Measurements from ENCODE around the gene LTBP1. TPM values are rescaled to one million over a fixed set of nuclear protein-coding genes. Genes with fewer than 3 reads are reported as not detected.

The LTBP1 gene
- total RNA-seq, 1 experiment from 2014 or later: 28.5 TPM

- Histone ChIP-seq H2BK5ac (ENCODE audit: insufficient read length, low read length) (no peak overlapping the region), H4K91ac (ENCODE audit: insufficient read length, low read depth, low read length) (no peak overlapping the region), H4K8ac (replicated peaks; ENCODE audit: insufficient read length, low read depth, low read length) (no peak overlapping the region), H4K5ac (ENCODE audit: insufficient read length, low read depth, low read length) (no peak overlapping the region), H4K20me1 (ENCODE audit: control insufficient read depth, insufficient read depth, insufficient read length) (no peaks in the 10 kb centered on the region), H3K14ac (ENCODE audit: insufficient read depth, low read length) (no peak overlapping the region), H3K4me1 (ENCODE audit: insufficient read depth, low read length) (no peaks in the 10 kb centered on the region), H3K27ac (ENCODE audit: insufficient read length, low read depth, low read length) (no peak overlapping the region), H3K4me2 (ENCODE audit: insufficient read depth, insufficient read length, low read length) (no peak overlapping the region), H2BK20ac (ENCODE audit: low read depth, low read length, poor library complexity, severe bottlenecking) (no peak overlapping the region), H3K79me2 (ENCODE audit: insufficient read depth, low read length) (no peaks in the 10 kb centered on the region), H3K56ac (ENCODE audit: insufficient read length, low read depth, low read length) (no peak overlapping the region), H3K18ac (ENCODE audit: insufficient read length, low read depth, low read length) (no peak overlapping the region), H3K9me3 (ENCODE audit: control insufficient read depth, low read depth, low read length) (no peaks in the 10 kb centered on the region), H2AK5ac (ENCODE audit: insufficient read length, low read length) (no peak overlapping the region), H2AFZ (ENCODE audit: low read length) (no peak overlapping the region), H3K79me1 (ENCODE audit: insufficient read depth, low read depth, low read length, poor library complexity, severe bottlenecking) (no peaks in the 10 kb centered on the region), H3K23ac (ENCODE audit: insufficient read length, low read depth, low read length) (no peak overlapping the region), H3K9ac (ENCODE audit: extremely low read depth, insufficient read length, low read length) (no peak overlapping the region), H3T11ph (ENCODE audit: low read length) (no peak overlapping the region), H3K4ac (ENCODE audit: low read depth, low read length) (no peak overlapping the region), H3K23me2 (ENCODE audit: insufficient read length, low read depth, low read length, poor library complexity, severe bottlenecking) (no peaks in the 10 kb centered on the region), H2BK15ac (ENCODE audit: low read depth, low read length) (no peak overlapping the region), H2BK12ac (ENCODE audit: insufficient read length, low read depth, low read length) (no peak overlapping the region), H2BK120ac (ENCODE audit: low read depth, low read length, poor library complexity, severe bottlenecking) (no peak overlapping the region), H3K27me3 (ENCODE audit: insufficient read depth, low read length) (no peaks in the 10 kb centered on the region)
- no peak for DNase-seq
- no peaks in the 10 kb centered on the region for H3K36me3 Mint-ChIP-seq (ENCODE audit: insufficient read depth in 1 of 3, low read depth in 3 of 3)
- no peak overlapping the region for H3K27ac Mint-ChIP-seq
- no peak overlapping the region for H3K4me3 Mint-ChIP-seq
- H3K9me3 Mint-ChIP-seq: no peaks in the 10 kb centered on the region
- no CpG with 5 or more reads among the region's 8 CpGs for WGBS (ENCODE audit: extremely low coverage, insufficient read length, low lambda C conversion rate)
- TF ChIP-seq CTCF (conservative IDR thresholded peaks at IDR 0.05): no peak
- no peaks in the 10 kb centered on the region for H3K4me1 Mint-ChIP-seq
- no peaks in the 10 kb centered on the region for H3K27me3 Mint-ChIP-seq (ENCODE audit: low read depth)
Measured at GRCh38 chr2:33321236-33321771, 374.6 kb downstream of the LTBP1 start.
